ENCODE data around the gene PFDN6. TPM values are rescaled to one million over a fixed set of nuclear protein-coding genes. Genes with fewer than 3 reads are reported as not detected.

Gene PFDN6
- total RNA-seq, 1 donor from 2014 or later, result 34.1 TPM

DNA sequence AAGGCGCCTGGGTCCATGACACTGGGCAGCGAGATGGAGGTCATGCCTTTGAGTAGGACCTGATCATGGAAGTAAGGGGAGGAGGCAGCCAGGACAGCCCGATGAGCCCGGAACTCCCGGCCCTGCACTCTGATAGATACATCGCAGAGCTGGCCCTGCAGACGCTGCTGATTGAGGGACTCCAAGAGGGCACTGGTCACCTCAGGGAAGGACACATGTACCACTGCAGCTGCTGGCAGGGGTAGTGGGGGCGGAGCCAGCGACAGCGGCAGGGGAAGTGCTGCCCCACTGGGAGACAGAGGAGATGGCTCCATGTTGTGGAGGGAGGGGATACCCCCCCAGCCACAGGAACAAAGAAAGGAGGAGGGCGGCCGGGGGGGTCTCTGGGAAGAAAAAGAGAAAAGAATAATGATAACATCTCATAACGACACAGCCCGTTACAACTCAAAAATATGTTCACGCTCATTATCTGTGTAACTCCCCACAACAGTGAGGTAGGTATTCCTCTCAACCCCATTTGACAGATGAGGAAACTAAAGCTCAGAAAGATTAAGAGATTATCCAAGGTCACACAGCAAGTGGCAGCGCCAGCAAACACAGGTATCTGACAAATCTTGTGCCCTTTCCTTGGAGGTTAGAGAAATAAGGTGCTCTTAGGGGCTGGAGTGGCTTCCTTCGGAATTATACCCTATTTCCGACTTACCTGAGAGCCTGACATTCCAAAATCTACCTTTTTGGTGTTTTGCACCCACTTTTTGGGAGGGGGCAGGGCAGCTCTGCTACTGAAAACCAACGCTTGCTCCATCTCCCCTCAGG lies 27.4 kb downstream of the PFDN6 start:
- no peak for DNase-seq (ENCODE audit: low read depth in 2 of 2)

DNA sequence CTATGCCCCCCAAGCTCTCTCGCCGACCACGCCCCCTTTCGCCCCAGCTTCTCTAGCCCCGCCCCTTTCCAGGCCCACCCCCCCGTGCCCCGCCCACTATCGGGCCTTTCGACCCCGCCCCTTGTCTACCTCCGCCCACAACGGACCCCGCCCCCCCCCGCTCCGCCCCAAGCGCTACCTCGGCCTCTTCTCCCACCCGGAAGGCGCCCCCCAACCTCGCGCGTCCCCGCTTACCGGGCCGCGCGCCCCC lies 27.9 kb downstream of the PFDN6 start:
- no peak for DNase-seq (ENCODE audit: low read depth in 2 of 2)

DNA sequence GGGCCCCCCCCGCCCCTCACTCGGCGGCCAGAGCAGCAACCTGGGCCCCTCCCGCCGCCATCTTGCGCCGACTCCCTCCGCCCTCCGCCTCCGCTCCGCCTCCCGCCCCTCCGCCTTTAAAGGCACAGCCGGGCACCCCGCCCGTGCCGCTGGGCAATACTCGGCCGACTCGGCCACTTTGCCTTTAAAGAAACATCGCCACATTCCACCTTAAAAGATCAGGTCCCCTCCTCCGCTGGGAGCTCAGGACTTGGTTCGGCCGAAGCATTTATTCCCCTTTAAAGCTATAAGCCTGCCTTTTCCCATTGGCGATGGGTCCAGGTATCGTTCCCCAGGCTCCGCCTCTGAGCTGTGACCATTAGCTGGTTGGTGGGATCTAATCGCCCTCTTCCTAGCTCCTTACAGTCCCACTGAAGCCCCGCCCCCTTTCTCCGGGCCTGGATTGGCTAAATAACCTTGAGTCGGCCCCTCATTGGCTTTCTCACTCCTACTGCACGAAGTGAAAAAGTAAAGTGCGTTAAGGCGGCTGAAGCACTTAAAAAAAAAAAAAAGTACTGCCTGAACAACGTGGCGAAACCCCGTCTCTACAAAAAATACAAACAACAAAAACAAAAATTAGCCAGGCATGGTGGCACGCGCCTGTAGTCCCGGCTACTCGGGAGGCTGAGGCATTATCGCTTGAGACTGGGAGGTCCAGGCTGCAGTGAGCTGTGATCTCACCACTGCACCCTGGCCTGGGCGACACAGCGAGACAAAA lies 28.4 kb downstream of the PFDN6 start, which contains the start of gene ZBTB22:
TSS of gene ZBTB22 (minus strand) at position 76 of the 757 bp plus-strand sequence. CDS start 828 bp downstream, outside the sequence.
- DNase-seq (ENCODE audit: low read depth in 2 of 2), result peak; percentile 97 to 99

DNA sequence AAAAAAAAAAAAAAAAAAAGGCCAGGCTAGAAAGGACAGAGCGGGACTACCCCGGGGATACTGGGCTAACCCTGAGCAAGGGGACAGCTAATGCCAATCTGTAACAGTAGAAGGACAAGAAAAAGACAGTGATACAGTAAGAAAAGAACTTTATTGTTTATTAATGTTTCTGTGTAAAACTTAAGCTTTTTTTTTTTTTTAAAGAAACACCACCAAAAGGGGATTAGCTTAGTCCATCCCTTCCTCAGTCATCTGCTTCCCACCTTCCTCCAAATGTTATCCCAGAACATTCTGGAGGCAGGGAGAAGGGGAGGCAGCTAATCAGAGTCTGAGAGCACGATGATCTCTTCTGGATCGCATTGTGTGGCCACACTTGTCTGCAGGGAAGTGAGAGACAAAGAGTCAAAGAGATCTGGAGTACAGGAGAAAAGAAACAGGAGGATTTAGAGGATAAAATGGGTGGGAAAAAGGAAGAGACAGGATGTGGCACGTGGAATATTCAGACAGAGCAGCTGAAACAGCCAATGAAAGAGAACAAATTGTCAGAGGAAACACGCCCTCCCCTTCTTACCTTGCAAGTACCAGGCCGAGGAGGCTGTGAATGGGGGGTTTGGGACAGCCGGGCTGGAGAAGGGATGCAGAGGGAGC lies 29.1 kb downstream of the PFDN6 start:
- no peak for DNase-seq (ENCODE audit: low read depth in 2 of 2)

DNA sequence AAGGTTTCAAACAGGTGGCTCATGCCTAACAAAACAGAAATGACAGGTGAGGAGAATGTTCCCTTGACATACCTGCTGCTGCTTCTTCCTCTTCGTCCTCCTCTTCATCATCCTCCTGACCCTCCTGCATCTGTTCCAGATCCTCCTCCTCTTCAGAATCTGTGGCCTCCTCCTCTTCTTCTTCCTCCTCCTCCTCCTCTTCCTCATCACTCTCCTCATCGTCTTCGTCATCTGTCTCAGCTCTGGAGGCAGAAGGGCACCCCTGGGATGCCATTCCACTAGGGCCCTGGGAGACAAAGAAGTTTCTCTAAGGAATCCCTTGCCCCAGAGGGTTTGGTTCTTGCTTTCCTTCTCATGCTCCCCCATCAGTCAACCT lies 30.5 kb downstream of the PFDN6 start:
- no peak for DNase-seq (ENCODE audit: low read depth in 2 of 2)

DNA sequence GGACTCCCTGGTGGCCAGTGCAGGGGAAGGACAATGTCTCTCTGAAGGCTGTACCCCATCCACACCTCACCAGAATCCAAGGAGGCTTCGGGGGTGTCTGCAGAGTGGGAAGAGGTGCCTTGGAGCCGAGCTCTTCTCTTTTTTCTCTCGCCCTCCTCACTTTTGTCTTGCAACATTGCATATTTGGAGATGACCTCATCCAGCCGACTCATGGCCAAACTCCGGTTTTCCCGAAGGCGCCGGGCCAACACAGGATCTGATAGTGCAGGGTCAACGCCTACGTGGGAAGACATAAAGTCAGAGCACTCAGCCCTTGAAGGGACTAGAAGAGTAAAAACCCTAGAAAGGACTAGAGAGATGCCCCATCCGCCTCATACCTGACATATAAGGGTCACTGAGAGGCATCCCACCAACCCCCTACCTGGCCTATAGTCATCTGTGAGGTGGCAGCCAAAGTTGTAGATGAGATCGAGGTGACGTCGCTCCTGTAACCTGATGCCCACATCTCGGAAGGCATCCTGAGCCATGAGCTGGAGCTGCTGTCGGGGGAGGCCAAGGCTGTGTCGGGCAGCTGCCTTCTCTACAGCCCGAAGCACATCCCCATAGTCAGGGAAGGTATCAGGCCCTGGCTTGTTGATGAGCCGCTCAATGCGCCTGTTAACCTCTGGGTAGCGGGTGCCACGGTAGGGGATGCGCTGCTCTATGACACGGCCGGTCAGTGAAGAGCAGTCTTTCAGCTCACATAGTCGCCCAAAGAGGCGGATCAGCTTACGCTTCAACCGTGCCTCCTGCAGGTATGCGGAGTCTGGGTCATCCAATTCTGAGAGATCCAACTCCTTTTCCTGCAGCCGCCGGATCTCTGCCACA lies 31.1 kb downstream of the PFDN6 start:
- peak in 1 of 2 donors; percentile 91 for DNase-seq (ENCODE audit: low read depth in 2 of 2)

DNA sequence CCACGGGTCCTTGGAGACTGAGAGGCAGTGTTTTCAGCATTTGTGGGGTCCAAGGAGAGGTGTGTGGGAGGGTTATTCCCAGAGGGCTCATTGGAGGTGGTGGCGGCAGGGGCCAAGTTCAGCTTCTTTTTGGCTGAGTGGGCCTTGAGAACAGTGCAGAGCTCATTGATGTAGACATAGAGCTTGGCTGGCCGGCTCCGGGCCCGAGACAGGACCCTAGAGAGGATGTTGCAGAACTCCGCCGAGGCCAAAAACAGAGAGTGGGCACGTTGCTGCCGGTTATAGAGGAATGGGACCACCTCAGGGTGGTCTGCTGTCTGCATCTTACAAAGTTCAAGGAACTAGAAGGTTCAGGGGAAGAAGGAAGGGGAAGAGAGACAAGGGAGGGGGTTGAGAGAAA lies 31.8 kb downstream of the PFDN6 start:
- no peak for DNase-seq (ENCODE audit: low read depth in 2 of 2)

DNA sequence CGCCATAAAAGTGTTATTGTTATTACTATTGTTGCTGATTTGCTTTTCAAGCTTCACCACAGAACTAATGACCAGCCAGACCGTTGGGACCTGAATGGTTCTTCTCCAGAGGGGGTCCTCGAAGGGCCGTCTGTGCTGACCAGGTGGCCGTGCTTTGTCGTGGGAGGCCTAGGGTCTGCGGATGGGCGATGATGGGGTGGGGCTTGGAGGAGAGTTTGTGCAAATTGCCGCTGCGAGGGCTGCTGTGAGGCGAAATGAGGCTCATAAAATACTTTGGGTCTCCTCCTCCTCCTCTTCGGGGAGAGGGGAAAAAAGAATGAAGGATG lies 34.2 kb downstream of the PFDN6 start:
- no peak for DNase-seq (ENCODE audit: low read depth in 2 of 2)

DNA sequence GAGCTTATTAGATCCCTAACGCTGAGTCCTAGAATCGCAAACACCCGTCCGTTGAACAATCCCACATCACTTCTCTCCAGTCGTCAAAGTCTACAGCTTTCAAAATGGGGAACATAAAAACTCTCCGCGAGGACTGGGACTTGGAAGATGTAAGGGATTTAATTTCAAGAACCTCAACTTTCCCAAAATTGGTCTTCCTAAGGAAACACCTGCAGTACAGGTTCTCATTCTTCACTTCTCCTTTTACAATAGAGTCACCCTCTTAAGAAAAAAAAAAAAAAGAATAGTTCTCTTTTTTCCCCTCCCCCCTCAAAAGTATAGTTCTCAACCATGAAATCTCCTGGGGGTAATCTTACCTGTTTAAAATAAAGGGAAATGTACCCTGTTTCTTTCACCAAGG lies 34.7 kb downstream of the PFDN6 start:
- DNase-seq (ENCODE audit: low read depth in 2 of 2), result no peak

DNA sequence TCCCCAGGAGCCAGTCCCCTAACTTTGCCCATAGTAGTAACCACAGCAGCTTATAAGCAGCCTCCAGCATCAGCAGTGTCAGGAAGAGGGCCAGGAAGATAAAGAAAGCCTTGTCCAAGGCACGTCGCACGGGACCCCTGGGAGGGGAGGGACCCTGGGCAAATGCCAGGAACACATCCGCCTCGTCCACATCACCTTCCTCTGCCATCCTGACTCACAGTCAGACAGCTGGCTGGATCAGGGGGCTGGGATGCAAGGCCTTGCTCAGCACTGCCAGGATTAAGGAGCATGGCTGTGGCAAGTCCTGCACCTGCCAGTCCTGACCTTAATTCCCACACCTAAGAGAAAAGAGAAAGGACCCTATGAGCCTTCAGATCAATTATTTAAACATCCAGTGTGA lies 39.7 kb downstream of the PFDN6 start:
- DNase-seq (ENCODE audit: low read depth in 2 of 2), result peak in 1 of 2 donors; percentile 32

DNA sequence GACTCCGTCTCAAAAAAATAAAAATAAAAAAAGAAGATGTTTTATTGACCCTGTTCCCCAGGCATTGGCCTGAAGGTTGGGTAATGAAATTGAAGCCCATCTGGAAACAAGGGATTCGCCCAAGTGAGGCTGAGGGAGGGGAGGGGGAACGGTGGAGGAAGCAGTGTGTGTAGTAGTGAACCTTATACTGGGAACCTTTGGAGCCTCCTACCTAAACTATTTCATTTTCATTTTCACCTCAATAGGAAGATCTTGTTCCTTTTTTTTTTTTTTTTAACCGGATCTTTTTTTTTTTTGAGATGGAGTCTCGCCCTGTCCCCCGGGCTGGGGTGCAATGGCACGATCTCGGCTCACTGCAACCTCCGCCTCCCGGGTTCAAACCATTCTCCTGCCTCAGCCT lies 41.3 kb downstream of the PFDN6 start:
- DNase-seq (ENCODE audit: low read depth in 2 of 2), result no peak

DNA sequence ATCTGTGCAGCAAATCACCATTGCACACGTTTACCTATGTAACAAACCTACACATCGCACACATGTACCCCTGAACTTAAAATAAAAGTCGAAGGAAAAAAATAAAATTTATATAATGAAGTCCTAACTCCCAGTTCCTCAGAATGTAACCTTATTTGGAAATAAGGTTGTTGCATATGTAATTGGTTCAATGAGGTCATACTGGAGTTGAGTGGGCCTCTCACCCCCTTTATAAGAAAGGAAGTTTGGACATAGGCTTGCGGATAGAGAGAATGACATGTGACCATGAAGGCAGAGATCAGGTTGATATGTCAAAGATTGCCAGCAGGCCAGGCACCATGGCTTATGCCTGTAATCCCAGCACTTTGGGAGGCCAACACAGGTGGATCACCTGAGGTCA lies 44.3 kb downstream of the PFDN6 start:
- no peak for DNase-seq (ENCODE audit: low read depth in 2 of 2)

DNA sequence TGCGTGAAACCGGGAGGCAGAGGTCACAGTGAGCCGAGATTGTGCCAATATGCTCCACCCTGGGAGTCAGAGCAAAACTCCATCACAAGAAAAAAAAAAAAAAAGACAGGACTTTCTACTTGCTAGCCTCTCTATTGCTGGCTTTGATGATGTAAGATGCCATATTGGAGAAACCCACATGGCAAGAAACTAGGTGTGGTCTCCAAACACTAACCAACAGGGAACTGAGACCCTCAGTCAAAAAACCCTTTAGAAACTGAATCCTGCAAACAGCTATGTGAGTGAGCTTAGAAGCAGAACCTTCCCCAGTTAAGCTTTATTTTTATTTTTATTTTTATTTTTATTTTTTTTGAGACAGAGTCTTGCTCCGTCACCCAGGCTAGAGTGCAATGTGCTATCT lies 46.5 kb downstream of the PFDN6 start:
- no peak for DNase-seq (ENCODE audit: low read depth in 2 of 2)

DNA sequence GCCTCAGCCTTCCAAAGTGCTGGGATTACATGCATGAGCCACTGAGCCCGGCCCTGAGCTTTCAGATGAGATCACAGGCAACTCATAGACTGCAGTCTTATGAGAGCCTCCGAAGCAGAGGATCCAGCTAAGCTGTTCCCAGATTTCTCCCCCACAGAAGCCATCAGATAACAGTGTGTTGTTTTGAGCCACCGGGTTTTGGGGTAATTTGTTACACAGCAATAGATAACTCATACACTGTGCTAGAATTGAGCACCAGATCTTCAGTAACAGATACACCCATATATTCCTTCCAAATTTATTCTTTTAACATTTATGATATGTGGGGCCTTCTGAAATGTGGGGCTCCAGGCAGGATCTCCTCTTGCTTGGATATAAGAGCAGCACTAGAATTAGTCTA lies 47.1 kb downstream of the PFDN6 start:
- DNase-seq (ENCODE audit: low read depth in 2 of 2), result no peak

DNA sequence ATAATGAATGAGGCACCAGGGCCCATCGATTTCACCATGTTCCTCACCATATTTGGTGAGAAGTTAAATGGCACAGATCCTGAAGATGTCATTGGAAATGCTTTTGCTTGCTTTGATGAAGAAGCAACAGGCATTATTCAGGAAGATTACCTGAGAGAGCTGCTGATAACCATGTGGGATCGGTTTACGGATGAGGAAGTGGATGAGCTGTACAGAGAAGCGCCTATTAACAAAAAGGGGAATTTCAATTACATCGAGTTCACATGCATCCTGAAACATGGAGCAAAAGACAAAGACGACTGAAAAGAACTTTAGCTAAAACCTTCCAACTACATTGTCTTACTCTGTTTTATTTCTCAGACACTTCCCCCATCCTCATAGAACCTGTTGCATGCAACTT lies 49.8 kb downstream of the PFDN6 start:
- DNase-seq (ENCODE audit: low read depth in 2 of 2), result no peak

Other genes starting within 250 kb of the PFDN6 start
- 3.0 and 10.5 TPM in 2 replicates for gene HLA-DPA1, start 216.0 kb upstream of the PFDN6 start, total RNA-seq
- gene HLA-DPB1, start 213.6 kb upstream of the PFDN6 start, total RNA-seq, result 7.3 and 12.2 TPM in 2 replicates
- under 0.01 and 0.20 TPM in 2 replicates for gene COL11A2, start 97.1 kb upstream of the PFDN6 start, total RNA-seq
- 15.5 and 18.3 TPM in 2 replicates for gene RXRB, start 88.9 kb upstream of the PFDN6 start, total RNA-seq
- 79.8 and 95.2 TPM in 2 replicates for gene SLC39A7, start 88.7 kb upstream of the PFDN6 start, total RNA-seq
- gene HSD17B8, start 84.9 kb upstream of the PFDN6 start, total RNA-seq, result 7.0 and 8.5 TPM in 2 replicates
- gene RING1, start 81.1 kb upstream of the PFDN6 start, total RNA-seq, result 14.4 and 22.8 TPM in 2 replicates
- 20.9 and 26.6 TPM in 2 replicates for gene VPS52, start 17.7 kb upstream of the PFDN6 start, total RNA-seq
- 4,351 and 4,512 TPM in 2 replicates for gene RPS18, start 17.5 kb upstream of the PFDN6 start, total RNA-seq
- gene B3GALT4, start 12.5 kb upstream of the PFDN6 start, total RNA-seq, result 4.1 and 6.5 TPM in 2 replicates
- 55.4 and 58.5 TPM in 2 replicates for gene WDR46, start 362 bp upstream of the PFDN6 start, total RNA-seq
- 31.8 and 53.0 TPM in 2 replicates for gene RGL2, start 9.3 kb downstream of the PFDN6 start, total RNA-seq
- gene TAPBP, start 24.5 kb downstream of the PFDN6 start, total RNA-seq, result 46.9 and 57.7 TPM in 2 replicates
- gene ZBTB22, start 28.1 kb downstream of the PFDN6 start, total RNA-seq, result 11.3 and 20.0 TPM in 2 replicates
- gene DAXX, start 33.4 kb downstream of the PFDN6 start, total RNA-seq, result 29.2 and 35.9 TPM in 2 replicates
- 4.2 and 9.4 TPM in 2 replicates for gene KIFC1, start 102.2 kb downstream of the PFDN6 start, total RNA-seq
- gene PHF1, start 121.4 kb downstream of the PFDN6 start, total RNA-seq, result 5.4 and 9.7 TPM in 2 replicates
- 52.3 and 89.5 TPM in 2 replicates for gene CUTA, start 128.5 kb downstream of the PFDN6 start, total RNA-seq
- gene SYNGAP1, start 130.5 kb downstream of the PFDN6 start, total RNA-seq, result 1.3 and 1.6 TPM in 2 replicates
- gene ZBTB9, start 165.0 kb downstream of the PFDN6 start, total RNA-seq, result 3.1 and 5.8 TPM in 2 replicates